HT-29 (cell line): ENCODE data around the gene SMOC2. TPM values are rescaled to one million over a fixed set of nuclear protein-coding genes. Genes with fewer than 3 reads are reported as not detected.
A peak's percentile ranks its signal among the peaks of the same experiment; 100 is the strongest.
"Not testable (repeated sequence)": the region's sequence is repeated elsewhere in the genome, so short reads cannot be mapped to it uniquely, and the experiment has no call there.

ENCODE experiments used
- DNase-seq: peaks from one replicate; pipeline ENCODE4 v3.0.0-alpha.2; 2015; ENCODE audit warnings: low spot score
- total RNA-seq: library from RNA; depleted of rRNA; stranded (reverse); fragments of >200 nt; shearing (Covaris generic); gene quantifications from 2 replicates; pipeline ENCODE4 v1.2.3, GENCODE V29; 2014

Gene SMOC2
- total RNA-seq, 1 experiment from 2014 or later, result not detected

DNA sequence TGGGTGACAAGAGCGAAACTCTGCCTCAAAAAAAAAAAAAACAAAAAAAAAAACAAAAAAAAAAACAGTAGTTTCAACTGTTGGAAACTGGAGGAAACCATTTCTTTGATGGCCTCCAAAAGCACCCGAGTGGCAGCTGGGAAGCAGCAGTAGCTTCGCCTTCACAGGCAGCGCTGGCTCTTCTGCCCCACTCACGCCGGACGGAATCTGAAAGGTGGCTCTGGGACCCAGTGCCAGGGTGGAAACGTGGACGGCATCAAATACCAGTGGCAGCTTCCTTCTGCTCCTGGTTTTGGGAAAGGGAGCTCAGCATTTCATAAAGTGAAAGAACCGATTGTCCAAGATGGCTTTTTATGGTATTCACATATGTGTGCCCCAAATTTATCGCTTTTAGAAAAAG is 159.4 kb downstream of the SMOC2 start:
- no peak for DNase-seq

- no peak for DNase-seq
Observed at GRCh38 chr6:168601111-168601510, 160.1 kb downstream of the SMOC2 start.

DNA sequence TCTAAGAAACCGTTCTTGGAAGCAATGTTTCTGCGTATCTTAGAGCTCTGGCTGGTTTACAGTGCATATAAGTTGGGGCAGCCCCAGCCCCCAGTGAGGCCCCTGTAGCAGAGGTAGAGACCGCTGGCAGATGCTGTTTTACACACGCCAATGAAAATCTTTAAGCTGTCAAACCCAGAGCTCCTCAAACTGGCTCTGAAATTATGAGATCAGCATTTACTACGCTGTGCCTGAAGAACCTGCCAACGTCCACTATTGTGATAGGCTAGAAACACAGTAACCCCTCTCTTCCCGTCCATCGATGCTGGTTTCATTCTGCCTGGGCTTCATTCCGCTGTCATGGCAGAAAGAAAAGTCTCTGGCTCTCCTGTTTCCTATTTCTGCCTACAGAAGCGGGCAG is 160.6 kb downstream of the SMOC2 start:
- DNase-seq, result no peak

GRCh38 chr6:168602576-168602975 is 161.6 kb downstream of the SMOC2 start:
- no peak for DNase-seq

DNA sequence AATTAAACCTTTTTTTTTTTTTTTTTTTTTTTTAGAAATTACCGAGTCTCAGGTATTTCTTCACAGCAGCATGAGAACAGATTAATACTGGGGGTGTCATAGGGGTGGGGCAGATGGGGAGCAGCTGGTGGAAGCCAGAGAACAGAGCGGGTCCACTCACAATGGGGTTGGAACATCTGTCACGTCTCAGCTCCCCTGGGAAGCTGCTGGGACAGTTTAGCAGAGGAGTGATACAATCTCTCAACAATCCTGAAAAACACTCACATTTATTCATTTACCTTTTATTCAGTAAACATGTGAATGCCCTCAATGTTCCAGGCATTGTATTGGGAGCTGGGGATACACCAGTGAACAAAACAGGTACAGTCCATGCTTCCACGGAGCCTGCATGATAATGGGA is 162.2 kb downstream of the SMOC2 start:
- DNase-seq, result no peak

DNA sequence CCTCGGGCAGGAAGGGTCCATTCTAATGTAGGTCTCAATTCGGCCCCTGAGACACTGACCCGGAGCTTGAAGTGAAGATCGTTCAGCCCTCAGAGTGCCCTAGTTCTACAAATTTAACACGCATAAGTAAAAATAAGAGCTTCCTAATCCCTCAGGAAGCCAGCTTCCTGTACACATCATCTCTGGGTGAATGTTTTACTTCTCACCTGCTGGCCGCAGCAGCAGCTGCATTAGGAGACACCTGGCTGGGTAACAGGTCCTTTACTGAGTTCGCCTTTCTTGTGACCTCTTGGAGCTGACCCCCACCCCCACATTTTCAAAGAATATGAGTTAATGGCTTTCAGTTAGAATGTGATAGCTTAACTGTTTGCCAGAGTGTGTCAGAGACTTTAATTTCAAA is 165.0 kb downstream of the SMOC2 start:
- peak; percentile 4 for DNase-seq

GRCh38 chr6:168606722-168607121 is 165.7 kb downstream of the SMOC2 start:
- no peak for DNase-seq

GRCh38 chr6:168607272-168608112 is 166.5 kb downstream of the SMOC2 start:
- no peak for DNase-seq

GRCh38 chr6:168608113-168608400 is 167.1 kb downstream of the SMOC2 start:
- no peak for DNase-seq

DNA sequence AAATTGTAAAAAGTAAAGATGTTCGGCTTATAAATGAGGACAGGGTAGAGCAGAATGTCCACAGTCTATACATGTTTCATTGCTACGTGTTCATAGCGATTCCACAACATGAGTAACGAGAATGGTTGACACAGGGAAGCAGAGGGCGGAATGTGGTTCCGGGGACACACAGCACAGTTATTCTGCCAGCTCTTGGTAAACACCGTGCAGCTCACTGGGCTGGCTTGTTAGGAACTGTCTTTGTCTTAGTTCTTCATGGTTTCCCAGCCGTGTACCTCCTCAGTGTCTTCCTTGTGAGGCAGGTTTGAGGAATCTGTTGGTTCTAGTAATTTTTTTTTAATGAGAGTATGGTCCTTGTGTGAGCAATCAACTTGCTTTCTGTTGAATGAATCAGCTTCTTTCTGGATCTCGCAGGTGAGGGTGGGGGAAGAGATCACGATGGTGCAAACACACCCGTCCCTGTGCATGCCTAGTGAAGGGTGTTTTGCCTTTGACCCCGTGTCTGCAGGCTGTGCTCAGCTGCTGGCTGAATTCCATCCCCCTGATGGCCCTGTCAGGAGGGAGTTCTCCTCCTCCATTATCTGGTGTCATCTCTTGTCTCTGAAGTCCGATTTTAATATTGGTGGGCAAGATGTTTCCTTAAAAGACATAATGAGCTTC is 168.2 kb downstream of the SMOC2 start:
- no peak for DNase-seq

GRCh38 chr6:168609914-168610490 is 169.0 kb downstream of the SMOC2 start:
- no peak for DNase-seq

GRCh38 chr6:168610966-168611365 is 170.0 kb downstream of the SMOC2 start:
- not testable (repeated sequence) for DNase-seq

DNA sequence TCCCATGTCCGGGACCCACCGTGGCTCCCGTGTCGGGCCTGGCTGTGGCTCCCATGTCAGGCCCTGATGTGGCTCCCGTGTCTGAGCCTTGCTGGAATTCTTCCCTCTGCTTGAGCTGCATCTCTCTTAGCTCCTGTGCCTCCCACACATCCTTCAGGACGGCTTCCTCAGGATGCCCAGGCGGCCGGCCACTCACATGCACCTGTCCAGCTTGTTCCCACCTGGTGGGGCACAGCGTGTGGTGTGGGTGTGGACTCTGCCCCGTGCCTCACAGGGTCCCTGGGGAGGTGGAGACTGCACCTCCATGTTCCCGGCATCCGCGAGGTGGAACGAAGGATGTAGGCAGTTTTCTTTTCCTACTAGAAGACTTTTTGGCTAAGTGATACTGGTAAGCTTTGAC is 170.7 kb downstream of the SMOC2 start:
- DNase-seq, result no peak

GRCh38 chr6:168612586-168612985 is 171.6 kb downstream of the SMOC2 start:
- DNase-seq, result no peak

DNA sequence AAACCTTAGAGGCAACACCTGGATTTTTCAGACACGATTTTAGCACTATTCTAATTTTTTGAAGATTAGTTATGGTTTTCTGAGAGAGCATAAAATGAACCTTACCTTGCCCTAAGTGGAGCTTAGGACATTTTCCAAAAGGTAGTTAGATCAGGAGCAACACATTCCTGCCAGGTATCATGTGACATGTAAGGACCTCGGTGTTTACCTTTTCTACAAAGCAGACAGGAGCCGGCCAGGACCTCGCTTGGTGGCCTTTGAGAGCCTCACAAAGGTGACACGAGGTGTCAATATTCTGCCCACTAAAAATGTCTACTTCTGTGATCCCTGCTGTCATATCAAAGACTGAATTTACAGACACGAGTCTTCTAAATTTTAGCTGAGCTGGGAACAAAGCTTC is 174.9 kb downstream of the SMOC2 start:
- DNase-seq, result no peak

DNA sequence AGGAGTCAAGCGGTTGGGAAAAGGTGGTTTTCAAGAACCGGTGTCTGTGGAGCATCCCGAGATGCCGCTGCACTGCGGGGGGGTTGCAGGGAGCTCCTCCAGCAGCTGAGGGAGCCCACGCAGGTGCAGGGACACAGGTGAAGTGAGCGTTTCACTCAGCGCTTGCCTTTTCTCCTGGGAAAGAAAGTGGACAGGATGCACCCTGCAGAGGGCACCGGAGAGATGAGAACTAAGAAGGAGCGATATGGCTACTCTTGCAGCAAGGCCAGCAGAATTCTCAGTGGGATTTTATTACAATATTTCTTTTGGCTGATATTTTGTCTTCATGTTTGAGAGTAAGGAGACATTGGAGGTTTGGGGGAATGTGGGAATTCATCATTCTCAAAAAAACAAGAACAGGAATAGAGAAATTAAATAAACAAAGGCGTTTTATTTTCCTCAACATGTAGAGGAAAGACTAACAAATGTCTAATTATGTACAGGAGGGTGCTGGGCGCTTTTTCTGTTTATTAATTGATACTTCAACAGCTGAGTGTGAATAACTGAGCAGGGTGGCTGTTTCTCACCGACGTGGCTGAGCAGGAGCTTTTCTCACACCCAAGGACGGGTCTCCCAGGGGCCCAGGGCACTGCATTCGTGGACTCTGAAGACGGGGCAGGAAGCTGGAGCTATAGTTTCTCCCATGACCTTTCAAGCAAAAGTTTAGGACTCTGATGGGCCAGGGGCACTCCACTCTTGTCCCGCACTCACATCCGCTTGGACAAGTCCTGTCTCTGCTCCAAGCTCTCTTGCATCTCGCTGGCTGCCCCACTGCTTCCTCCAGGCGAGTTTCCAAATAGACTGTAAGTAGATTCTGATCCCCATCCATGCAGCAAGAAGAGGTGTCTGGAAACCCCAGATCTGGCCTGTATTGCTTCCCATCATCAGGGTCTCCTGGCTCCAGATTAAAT is 176.1 kb downstream of the SMOC2 start:
- DNase-seq, result peak; percentile 18

- no peak for DNase-seq
Observed at GRCh38 chr6:168618546-168619315, 177.7 kb downstream of the SMOC2 start.

DNA sequence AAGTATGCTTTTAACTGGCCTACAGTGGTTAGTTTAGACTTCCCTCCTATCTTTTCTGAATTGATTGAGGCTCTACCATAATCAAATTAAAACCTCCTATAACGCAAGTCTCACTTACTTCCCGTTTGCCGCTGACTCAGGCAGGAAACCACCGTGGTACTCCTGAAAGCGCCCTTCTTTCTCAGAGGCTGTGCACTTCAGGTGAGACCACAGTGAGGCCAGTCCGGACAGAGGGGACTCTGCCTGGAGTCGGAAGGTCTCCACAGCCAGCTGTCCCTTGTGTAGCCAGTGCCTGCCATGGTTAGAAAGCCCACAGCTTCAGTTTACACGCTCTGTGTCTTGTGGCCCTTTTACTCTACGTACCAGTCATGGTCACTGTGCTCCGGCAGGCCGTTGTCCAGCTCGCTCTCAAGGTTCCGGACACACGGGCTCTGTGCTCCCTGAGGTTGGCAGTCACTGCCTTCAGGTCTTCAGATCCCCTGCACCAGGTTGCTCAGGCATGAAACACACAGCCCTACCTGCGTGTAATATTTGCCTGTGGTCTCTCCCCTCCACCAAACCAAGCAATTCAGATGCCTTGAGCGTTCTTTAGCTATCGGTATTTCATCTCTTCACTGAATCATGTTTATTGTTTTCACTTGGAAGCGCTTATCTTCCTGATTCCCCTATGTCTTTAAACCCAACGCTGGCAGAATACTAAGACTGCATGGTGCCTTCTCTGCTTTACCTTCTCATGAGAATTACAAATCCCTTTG is 178.8 kb downstream of the SMOC2 start:
- no peak for DNase-seq

DNA sequence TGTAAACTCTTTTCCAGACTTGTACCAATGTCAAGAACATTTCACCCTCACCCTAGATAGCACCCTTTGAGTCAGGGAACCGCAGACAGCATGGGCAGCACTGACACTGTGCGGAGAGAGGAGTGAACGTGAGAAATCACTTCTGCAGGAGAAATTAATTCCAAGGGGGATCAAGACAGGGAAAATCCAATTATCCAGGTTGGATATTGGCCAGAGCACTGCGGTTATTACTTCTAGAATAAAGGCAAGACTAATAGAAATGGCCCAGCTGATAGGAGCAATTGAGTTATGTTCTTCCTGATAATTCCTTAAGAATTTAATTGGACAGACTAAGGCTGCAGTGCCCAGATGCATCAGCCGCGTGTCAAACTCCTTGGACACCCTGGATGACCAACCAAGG is 179.6 kb downstream of the SMOC2 start:
- no peak for DNase-seq

GRCh38 chr6:168623736-168624135 is 182.8 kb downstream of the SMOC2 start:
- DNase-seq, result no peak
